NCI-H146 (cell line): ENCODE data around the gene AMFR.

Experiments
- DNase-seq: peaks from one replicate; lab custom pipeline; 2025; lab: John Stamatoyannopoulos, UW

Gene AMFR

GRCh38 chr16:56362706-56363105, 62.6 kb downstream of the AMFR start:
- no peak for DNase-seq

GRCh38 chr16:56362057-56362655, 63.2 kb downstream of the AMFR start:
- DNase-seq, result no peak

- no peak for DNase-seq
These were observed 65.0 kb downstream of the AMFR start for GRCh38 chr16:56360117-56361008.

- DNase-seq, result no peak
These were observed 67.5 kb downstream of the AMFR start for GRCh38 chr16:56357765-56358322.

- no peak for DNase-seq
These were observed 68.0 kb downstream of the AMFR start for GRCh38 chr16:56357241-56357764.

GRCh38 chr16:56356276-56357240, 68.8 kb downstream of the AMFR start:
- no peak for DNase-seq

GRCh38 chr16:56355786-56356275, 69.5 kb downstream of the AMFR start:
- DNase-seq, result no peak

- no peak for DNase-seq
These were observed 70.1 kb downstream of the AMFR start for GRCh38 chr16:56355221-56355620.

- no peak for DNase-seq
These were observed 70.6 kb downstream of the AMFR start for GRCh38 chr16:56354746-56355145.

- no peak for DNase-seq
These were observed 71.3 kb downstream of the AMFR start for GRCh38 chr16:56354016-56354415.

- DNase-seq, result no peak
These were observed 72.1 kb downstream of the AMFR start for GRCh38 chr16:56353054-56353921.

GRCh38 chr16:56352351-56353053, 72.8 kb downstream of the AMFR start:
- no peak for DNase-seq

GRCh38 chr16:56351481-56351880, 73.9 kb downstream of the AMFR start:
- DNase-seq, result no peak

- DNase-seq, result no peak
These were observed 74.6 kb downstream of the AMFR start for GRCh38 chr16:56350491-56351405.

- no peak for DNase-seq
These were observed 75.6 kb downstream of the AMFR start for GRCh38 chr16:56349711-56350161.

- DNase-seq, result no peak
These were observed 76.3 kb downstream of the AMFR start for GRCh38 chr16:56349086-56349415.

- no peak for DNase-seq
These were observed 76.9 kb downstream of the AMFR start for GRCh38 chr16:56348168-56349085.

GRCh38 chr16:56347670-56348069, 77.7 kb downstream of the AMFR start:
- no peak for DNase-seq
